GM12872 (cell line): Measurements from ENCODE around the gene CDC14A.

Experiments
- TF ChIP-seq, protein P1 (sequence below): IDR thresholded peaks from 3 replicates; pipeline ENCODE4 v1.5.1; 2011; ENCODE audit warnings: low read depth, mild to moderate bottlenecking, low read length, moderate library complexity; ENCODE audit not compliant: insufficient read depth

CDC14A gene

GRCh38 chr1:100351095-100351887 is 1.0 kb upstream of the CDC14A start:
- TF ChIP-seq, protein P1, sequence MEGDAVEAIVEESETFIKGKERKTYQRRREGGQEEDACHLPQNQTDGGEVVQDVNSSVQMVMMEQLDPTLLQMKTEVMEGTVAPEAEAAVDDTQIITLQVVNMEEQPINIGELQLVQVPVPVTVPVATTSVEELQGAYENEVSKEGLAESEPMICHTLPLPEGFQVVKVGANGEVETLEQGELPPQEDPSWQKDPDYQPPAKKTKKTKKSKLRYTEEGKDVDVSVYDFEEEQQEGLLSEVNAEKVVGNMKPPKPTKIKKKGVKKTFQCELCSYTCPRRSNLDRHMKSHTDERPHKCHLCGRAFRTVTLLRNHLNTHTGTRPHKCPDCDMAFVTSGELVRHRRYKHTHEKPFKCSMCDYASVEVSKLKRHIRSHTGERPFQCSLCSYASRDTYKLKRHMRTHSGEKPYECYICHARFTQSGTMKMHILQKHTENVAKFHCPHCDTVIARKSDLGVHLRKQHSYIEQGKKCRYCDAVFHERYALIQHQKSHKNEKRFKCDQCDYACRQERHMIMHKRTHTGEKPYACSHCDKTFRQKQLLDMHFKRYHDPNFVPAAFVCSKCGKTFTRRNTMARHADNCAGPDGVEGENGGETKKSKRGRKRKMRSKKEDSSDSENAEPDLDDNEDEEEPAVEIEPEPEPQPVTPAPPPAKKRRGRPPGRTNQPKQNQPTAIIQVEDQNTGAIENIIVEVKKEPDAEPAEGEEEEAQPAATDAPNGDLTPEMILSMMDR, result peak; percentile 61

DNA sequence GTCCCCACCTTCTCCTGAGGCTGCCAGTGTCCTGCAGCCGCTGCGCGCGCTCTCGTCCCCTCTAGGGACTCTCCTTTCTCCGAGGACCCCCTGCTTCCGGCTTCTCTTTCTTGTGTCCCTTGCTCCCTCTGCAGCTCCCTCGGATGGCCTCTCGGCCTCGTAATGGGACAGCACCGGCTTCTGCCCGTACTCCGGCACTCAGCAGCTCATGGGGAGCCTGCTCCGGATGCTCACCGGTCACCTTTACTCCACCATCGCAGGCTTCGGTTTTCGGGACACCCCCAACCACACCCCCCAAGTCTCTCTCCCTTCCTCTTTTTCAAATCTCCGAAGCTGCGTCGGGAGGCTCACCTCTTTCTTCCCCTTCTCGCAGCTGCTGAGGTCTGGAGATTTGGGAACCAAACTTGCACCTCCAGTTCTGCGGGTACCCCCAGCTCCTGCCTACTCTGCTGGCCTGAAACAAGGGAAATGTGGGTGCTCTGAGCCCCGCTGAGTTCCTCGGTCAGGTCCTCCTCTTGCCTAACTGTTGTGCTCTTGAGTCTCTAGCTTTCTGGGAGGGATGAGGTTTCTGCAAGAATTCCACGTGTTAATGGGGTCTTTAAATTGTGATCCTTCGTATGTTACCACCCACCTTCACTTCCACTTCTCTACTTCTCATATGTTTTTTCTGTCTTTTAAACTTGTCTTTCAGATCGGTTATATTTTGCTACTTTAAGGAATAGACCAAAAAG is 930 bp downstream of the CDC14A start:
- TF ChIP-seq, protein P1, result no peak

- TF ChIP-seq, protein P1, result no peak
Observed at GRCh38 chr1:100353988-100354387, 1.7 kb downstream of the CDC14A start.

- TF ChIP-seq, protein P1, result no peak
Observed at GRCh38 chr1:100354971-100355394, 2.7 kb downstream of the CDC14A start.

GRCh38 chr1:100358210-100358609 is 5.9 kb downstream of the CDC14A start:
- TF ChIP-seq, protein P1, result peak; percentile 55

DNA sequence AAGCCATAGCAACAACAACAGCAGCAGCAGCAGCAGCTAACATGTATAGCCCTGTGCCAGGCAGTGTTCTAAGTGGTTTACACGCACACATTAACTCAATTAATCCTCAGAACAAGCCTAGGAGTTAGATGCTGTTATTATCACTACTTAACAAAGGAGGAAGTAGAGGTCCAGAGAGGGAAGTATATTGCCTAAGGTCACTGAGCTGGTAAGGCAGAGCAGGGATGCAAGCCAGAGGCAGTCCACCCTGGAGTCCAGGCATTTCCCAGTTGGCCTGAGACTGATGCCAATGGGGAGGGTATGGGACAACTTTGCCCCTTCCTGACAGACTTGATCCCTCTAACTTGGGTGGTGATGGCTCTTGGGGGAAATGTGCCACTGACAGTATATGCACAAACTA is 6.8 kb downstream of the CDC14A start:
- TF ChIP-seq, protein P1, result no peak

- TF ChIP-seq, protein P1, result no peak
Observed at GRCh38 chr1:100360790-100361510, 8.6 kb downstream of the CDC14A start.
